Loucy (cell line): ENCODE data around the gene FZD4.

Experiments used
- H2AFZ ChIP-seq: fragments of 200-600 bp; sonication (generic); 2 replicates; pipeline ENCODE4 v1.6.0; 2016; ENCODE audit warnings: antibody characterized with exemption, mild to moderate bottlenecking, low read length, moderate library complexity
- H3F3A ChIP-seq: fragments of 200-600 bp; 2 replicates; pipeline ENCODE4 v1.6.0; 2016; ENCODE audit warnings: antibody characterized with exemption, low read depth, mild to moderate bottlenecking
- H3K27me3 ChIP-seq: fragments of 200-600 bp; sonication (generic); 2 replicates; pipeline ENCODE4 v1.6.1; 2014; ENCODE audit warnings: low read length, mild to moderate bottlenecking; ENCODE audit not compliant: insufficient read depth, poor library complexity, severe bottlenecking
- H3K36me3 ChIP-seq: fragments of 200-600 bp; sonication (generic); 2 replicates; pipeline ENCODE4 v1.6.1; 2016; ENCODE audit warnings: low read length; ENCODE audit not compliant: insufficient read depth
- H3K4me1 ChIP-seq: fragments of 200-600 bp; sonication (generic); 2 replicates; pipeline ENCODE4 v1.5.1; 2014; ENCODE audit warnings: low read length, mild to moderate bottlenecking; ENCODE audit not compliant: insufficient read depth, poor library complexity, severe bottlenecking
- H3K4me2 ChIP-seq: fragments of 200-600 bp; sonication (generic); 2 replicates; pipeline ENCODE4 v1.6.0; 2014; ENCODE audit warnings: antibody characterized with exemption, low read length, low read depth, mild to moderate bottlenecking; ENCODE audit not compliant: poor library complexity, severe bottlenecking
- H3K4me3 ChIP-seq: fragments of 200-600 bp; sonication (generic); 2 replicates; pipeline ENCODE4 v1.5.1; 2014; ENCODE audit warnings: low read length, mild to moderate bottlenecking, mixed read lengths; ENCODE audit not compliant: poor library complexity, severe bottlenecking
- H3K79me2 ChIP-seq: fragments of 200-600 bp; sonication (generic); 2 replicates; pipeline ENCODE4 v1.6.1; 2014; ENCODE audit warnings: low read length; ENCODE audit not compliant: insufficient read depth
- H3K9ac ChIP-seq: fragments of 200-600 bp; sonication (generic); 2 replicates; pipeline ENCODE4 v1.6.0; 2014; ENCODE audit warnings: mild to moderate bottlenecking, low read depth, low read length, moderate library complexity; ENCODE audit not compliant: poor library complexity, severe bottlenecking
- H3K9me2 ChIP-seq: fragments of 200-600 bp; sonication (generic); replicated peaks from 2 replicates; pipeline ENCODE4 v1.6.1; 2016; ENCODE audit warnings: low read depth, low read length, mixed read lengths
- H3K9me3 ChIP-seq: fragments of 200-600 bp; sonication (generic); 2 replicates; pipeline ENCODE4 v1.6.1; 2014; ENCODE audit warnings: mild to moderate bottlenecking, antibody characterized with exemption, low read length, low read depth; ENCODE audit not compliant: insufficient read depth
- H4K20me1 ChIP-seq: fragments of 200-600 bp; sonication (generic); 2 replicates; pipeline ENCODE4 v1.6.0; 2014; ENCODE audit warnings: antibody characterized with exemption, low read length, mild to moderate bottlenecking; ENCODE audit not compliant: insufficient read depth, poor library complexity, severe bottlenecking
- EZH2phosphoT487 ChIP-seq: fragments of 200-600 bp; IDR thresholded peaks from 2 replicates; pipeline ENCODE4 v1.6.1; 2018; ENCODE audit warnings: antibody characterized with exemption, mild to moderate bottlenecking, moderate library complexity, borderline replicate concordance
- TF ChIP-seq, protein P1 (sequence below): fragments of 200-600 bp; sonication (generic); conservative IDR thresholded peaks from 2 replicates; pipeline ENCODE4 v1.5.1; 2014; ENCODE audit warnings: mild to moderate bottlenecking, antibody characterized with exemption, low read length

Gene FZD4

DNA sequence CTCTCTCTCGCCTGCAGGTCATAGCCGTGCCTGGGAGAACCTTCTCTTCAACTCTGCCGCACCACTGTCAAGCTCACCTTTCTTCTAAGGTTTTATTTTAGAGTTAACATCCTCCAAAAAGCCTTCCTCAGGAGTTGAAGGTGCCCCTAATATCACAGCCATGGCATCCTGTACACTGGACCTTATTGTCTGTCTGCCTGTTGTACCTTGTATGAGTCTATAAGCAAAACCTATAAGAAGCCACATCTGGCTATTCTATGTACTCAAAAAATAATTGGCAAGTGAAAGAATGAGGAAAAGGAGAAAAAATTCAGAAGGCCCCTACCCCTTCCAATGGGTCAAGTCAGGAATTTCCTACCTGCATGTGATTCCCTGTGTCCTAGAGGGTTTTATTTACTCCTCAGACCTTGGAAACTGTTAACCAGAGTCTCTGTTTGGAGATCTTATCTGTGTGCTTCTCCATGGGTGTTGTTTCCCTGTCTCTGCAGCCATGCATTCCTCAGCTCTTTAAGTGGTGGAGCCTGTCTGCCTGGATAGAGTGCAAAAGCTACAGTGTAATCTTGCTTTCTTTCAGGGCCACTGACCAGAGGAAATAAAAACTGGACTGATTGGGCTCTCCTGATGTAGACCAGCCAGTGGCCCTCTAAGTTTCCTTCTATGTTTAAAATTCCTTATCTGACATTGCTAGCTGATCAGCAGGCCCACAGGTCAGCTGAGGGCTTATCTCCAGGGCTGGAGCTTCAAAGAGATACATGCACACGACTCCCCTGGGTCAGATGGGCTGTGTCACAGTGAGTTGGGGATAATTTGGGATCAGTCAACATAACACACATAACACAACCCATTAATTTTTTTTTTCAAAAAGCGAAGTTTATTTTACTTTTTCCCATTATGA, 44.9 kb upstream of the FZD4 start:
- Histone ChIP-seq H3K4me3 (no peak overlapping the region), H3K36me3 (no peaks in the 10 kb centered on the region), H3K27me3 (no peaks in the 10 kb centered on the region), H3K4me1 (no peaks in the 10 kb centered on the region), H3K4me2 (no peak overlapping the region), H4K20me1 (no peaks in the 10 kb centered on the region), H3K9me2 (no peaks in the 10 kb centered on the region), H3K79me2 (no peaks in the 10 kb centered on the region), H3K9me3 (no peaks in the 10 kb centered on the region), H3K9ac (no peak overlapping the region), H3F3A (no peaks in the 10 kb centered on the region), H2AFZ (peak overlapping the region; percentile 35; the same call in 1 of the 2 replicates)
- TF ChIP-seq EZH2phosphoT487 = no peak

DNA sequence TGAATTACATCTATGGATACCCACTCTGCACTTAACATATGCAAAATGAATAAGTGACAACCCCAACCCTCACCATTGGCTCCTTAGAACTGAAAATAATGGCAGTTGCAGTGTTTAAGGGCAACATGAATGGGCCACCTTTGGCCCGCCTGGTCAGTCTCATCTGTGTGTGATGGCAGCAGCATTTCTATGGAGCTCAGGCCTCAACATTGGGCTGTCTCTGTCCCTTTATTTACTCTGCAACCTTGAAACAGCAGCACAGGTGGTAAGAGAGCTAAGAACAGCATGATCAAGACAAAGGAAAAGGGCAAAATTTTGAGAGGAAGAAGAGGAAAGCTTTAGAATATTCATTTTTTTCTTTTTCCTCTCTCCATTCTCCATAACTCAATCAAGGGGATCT, 44.2 kb upstream of the FZD4 start:
- Histone ChIP-seq H3F3A (no peaks in the 10 kb centered on the region), H3K9ac (no peak overlapping the region), H3K4me3 (no peak overlapping the region), H4K20me1 (no peaks in the 10 kb centered on the region), H3K36me3 (no peaks in the 10 kb centered on the region), H3K4me2 (no peak overlapping the region), H3K79me2 (no peaks in the 10 kb centered on the region), H2AFZ (0 out of 2 replicates have a peak overlapping the region, but pooled peaks have one; percentile 45), H3K9me2 (no peaks in the 10 kb centered on the region), H3K27me3 (no peaks in the 10 kb centered on the region), H3K4me1 (no peaks in the 10 kb centered on the region), H3K9me3 (no peaks in the 10 kb centered on the region)
- TF ChIP-seq EZH2phosphoT487 = no peak
- TF ChIP-seq, protein P1, sequence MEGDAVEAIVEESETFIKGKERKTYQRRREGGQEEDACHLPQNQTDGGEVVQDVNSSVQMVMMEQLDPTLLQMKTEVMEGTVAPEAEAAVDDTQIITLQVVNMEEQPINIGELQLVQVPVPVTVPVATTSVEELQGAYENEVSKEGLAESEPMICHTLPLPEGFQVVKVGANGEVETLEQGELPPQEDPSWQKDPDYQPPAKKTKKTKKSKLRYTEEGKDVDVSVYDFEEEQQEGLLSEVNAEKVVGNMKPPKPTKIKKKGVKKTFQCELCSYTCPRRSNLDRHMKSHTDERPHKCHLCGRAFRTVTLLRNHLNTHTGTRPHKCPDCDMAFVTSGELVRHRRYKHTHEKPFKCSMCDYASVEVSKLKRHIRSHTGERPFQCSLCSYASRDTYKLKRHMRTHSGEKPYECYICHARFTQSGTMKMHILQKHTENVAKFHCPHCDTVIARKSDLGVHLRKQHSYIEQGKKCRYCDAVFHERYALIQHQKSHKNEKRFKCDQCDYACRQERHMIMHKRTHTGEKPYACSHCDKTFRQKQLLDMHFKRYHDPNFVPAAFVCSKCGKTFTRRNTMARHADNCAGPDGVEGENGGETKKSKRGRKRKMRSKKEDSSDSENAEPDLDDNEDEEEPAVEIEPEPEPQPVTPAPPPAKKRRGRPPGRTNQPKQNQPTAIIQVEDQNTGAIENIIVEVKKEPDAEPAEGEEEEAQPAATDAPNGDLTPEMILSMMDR = no peak

DNA sequence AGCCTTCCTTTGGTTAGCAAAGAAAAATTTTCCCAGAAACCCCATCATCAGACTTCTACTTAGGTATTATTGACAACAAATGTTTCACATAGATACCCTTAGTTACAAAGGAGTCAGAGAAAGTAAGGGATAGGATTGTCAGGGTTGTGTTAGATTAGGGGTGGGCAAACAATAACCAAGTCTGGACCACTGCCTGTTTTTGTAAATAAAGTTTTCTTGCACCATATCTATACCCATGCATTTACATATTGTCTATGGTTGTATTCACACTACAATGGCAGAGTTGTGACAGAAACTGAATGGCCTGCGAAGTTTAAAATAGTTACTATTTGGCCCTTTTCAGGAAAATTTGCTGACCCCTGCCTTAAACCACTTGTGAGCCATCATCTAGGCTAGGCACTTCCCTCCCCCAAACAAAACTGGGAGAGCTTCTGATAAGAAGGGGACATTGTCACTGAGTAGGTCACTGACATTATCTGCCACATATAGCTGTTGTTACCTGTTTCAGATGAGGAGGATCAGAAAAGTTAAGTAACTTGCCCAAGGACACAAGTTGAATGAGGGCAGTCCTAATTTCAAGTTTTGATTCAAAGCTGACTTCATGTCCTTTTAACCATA, 41.9 kb upstream of the FZD4 start:
- Histone ChIP-seq H3K4me3 (no peak overlapping the region), H2AFZ (peak overlapping the region; percentile 60; the same call in 1 of the 2 replicates), H3K79me2 (no peaks in the 10 kb centered on the region), H3K4me2 (no peak overlapping the region), H3K9ac (no peak overlapping the region), H3F3A (no peaks in the 10 kb centered on the region), H4K20me1 (no peaks in the 10 kb centered on the region), H3K27me3 (no peaks in the 10 kb centered on the region), H3K9me3 (no peaks in the 10 kb centered on the region), H3K9me2 (no peaks in the 10 kb centered on the region), H3K36me3 (no peaks in the 10 kb centered on the region), H3K4me1 (no peaks in the 10 kb centered on the region)
- TF ChIP-seq, protein P1 = no peak
- TF ChIP-seq EZH2phosphoT487 = no peak
